GM19239 (cell line): ENCODE measurements around the gene LRRIQ4.

ENCODE experiments used
- DNase-seq: peaks from one replicate; pipeline ENCODE4 v3.0.0; 2011; ENCODE audit warnings: low spot score; ENCODE audit not compliant: insufficient read length
- FAIRE-seq: peaks from 2 replicates; lab custom pipeline; 2011; peaks lifted over from hg19 to GRCh38; lab: Jason Lieb, UNC

The LRRIQ4 gene

GRCh38 chr3:169847896-169848295, 35.2 kb downstream of the LRRIQ4 start:
- no peak for FAIRE-seq
- no peak for DNase-seq

- no peak for FAIRE-seq
- no peak for DNase-seq
Observed at GRCh38 chr3:169848741-169849140, 36.1 kb downstream of the LRRIQ4 start.

- no peak for FAIRE-seq
- DNase-seq: no peak
Observed at GRCh38 chr3:169850618-169851017, 37.9 kb downstream of the LRRIQ4 start.

- FAIRE-seq: no peak
Observed at GRCh38 chr3:169855514-169855913, 42.8 kb downstream of the LRRIQ4 start.

GRCh38 chr3:169857811-169858210, 45.1 kb downstream of the LRRIQ4 start:
- FAIRE-seq (no peak), DNase-seq (no peak)

More at GRCh38 chr3:169855514-169855913, 42.8 kb downstream of the LRRIQ4 start:
- no peak for DNase-seq

GRCh38 chr3:169861871-169862270, 49.2 kb downstream of the LRRIQ4 start:
- FAIRE-seq (no peak), DNase-seq (no peak)

GRCh38 chr3:169863458-169863899, 50.8 kb downstream of the LRRIQ4 start:
- FAIRE-seq: peak; percentile 98
- DNase-seq: peak; percentile 24

GRCh38 chr3:169864270-169864669, 51.6 kb downstream of the LRRIQ4 start:
- no peak for DNase-seq
- peak; percentile 84 for FAIRE-seq

GRCh38 chr3:169865176-169865767, 52.6 kb downstream of the LRRIQ4 start:
- FAIRE-seq: no peak
- DNase-seq: no peak

- DNase-seq (no peak), FAIRE-seq (no peak)
Observed at GRCh38 chr3:169867584-169868210, 55.0 kb downstream of the LRRIQ4 start.

- FAIRE-seq (no peak), DNase-seq (no peak)
Observed at GRCh38 chr3:169868369-169868768, 55.7 kb downstream of the LRRIQ4 start.

- no peak for DNase-seq
- FAIRE-seq: peak; percentile 67
Observed at GRCh38 chr3:169869484-169870220, 57.0 kb downstream of the LRRIQ4 start, which contains the start of gene LRRC31. LRRC31 (minus strand) TSS chr3:169869935; CDS start chr3:169869807, 128 bp downstream.

GRCh38 chr3:169871129-169871886, 58.6 kb downstream of the LRRIQ4 start:
- DNase-seq: no peak
- peak; percentile 60 for FAIRE-seq

- FAIRE-seq: no peak
- DNase-seq: no peak
Observed at GRCh38 chr3:169879013-169879557, 66.4 kb downstream of the LRRIQ4 start.

- FAIRE-seq (no peak), DNase-seq (no peak)
Observed at GRCh38 chr3:169879845-169880575, 67.3 kb downstream of the LRRIQ4 start.

- no peak for DNase-seq
- no peak for FAIRE-seq
Observed at GRCh38 chr3:169880576-169881250, 68.0 kb downstream of the LRRIQ4 start.

- FAIRE-seq (no peak), DNase-seq (no peak)
Observed at GRCh38 chr3:169886671-169887070, 74.0 kb downstream of the LRRIQ4 start.
